CD4-positive, alpha-beta T cell treated with Interleukin-2 at 100 ng/mL for 4 hours (primary cell): ENCODE results near the gene HCFC1R1.

ENCODE experiments used
- DNase-seq: peaks from one replicate; pipeline ENCODE4 v3.0.0-alpha.2; 2020; ENCODE audit warnings: low spot score

HCFC1R1 gene

DNA sequence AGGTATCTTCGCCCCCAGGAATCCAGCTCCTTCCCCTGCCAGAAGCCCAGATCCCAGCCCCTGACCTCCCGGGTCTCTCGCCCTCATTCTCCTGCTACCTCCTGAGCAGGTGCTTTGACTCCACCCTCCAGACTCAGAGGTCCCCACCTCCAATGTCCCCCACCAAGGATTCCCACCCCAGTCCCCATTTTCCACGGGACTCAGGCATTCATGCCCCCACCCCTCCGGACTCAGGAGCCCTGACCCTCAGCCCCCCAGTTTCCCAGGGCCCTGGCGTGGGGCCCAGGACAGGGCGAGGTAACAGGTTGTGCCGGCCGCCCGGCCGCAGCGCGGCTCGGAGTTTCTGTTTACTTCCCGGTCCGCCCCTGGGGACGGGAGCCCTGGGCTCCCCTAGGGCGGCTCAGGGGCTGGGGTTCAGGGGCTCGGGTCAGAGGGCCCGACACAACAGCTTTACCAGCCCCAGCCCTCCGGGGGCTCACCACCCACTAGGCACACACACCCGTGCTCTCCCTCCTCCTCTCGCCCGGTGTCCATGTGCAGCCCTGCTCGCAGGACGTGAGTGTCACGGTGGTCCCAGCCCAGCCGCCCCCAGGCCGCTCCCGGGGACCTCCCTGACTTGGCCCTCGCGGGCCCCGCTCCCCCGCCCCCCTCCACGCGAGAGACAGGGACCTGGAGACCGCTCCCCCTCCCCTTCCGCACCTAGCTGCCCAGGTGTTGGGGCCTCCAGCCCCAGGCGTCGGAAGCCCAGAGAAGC lies 12.4 kb upstream of the HCFC1R1 start:
- no peak for DNase-seq

GRCh38 chr16:3035289-3035971 lies 11.7 kb upstream of the HCFC1R1 start:
- no peak for DNase-seq

DNA sequence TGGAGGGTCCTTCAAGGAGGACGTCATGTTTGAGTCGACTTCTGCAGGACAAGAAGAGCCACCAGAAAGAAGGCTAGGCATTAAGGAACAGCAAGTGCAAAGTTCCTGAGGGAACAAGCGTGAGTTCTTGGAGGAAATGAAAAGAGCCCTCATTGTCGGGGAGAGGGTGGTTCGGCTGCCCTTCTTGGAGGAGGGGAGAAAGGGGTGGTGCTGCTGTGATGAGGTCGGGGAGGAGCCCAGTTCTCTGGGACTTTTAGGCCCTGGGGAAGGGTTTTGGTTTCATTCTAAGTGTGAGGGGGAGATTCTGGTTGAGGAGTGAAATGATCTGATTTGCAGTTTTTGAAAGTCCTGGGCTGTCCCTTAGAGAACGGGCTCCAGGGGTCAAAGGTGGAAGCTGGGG lies 8.9 kb upstream of the HCFC1R1 start:
- no peak for DNase-seq

DNA sequence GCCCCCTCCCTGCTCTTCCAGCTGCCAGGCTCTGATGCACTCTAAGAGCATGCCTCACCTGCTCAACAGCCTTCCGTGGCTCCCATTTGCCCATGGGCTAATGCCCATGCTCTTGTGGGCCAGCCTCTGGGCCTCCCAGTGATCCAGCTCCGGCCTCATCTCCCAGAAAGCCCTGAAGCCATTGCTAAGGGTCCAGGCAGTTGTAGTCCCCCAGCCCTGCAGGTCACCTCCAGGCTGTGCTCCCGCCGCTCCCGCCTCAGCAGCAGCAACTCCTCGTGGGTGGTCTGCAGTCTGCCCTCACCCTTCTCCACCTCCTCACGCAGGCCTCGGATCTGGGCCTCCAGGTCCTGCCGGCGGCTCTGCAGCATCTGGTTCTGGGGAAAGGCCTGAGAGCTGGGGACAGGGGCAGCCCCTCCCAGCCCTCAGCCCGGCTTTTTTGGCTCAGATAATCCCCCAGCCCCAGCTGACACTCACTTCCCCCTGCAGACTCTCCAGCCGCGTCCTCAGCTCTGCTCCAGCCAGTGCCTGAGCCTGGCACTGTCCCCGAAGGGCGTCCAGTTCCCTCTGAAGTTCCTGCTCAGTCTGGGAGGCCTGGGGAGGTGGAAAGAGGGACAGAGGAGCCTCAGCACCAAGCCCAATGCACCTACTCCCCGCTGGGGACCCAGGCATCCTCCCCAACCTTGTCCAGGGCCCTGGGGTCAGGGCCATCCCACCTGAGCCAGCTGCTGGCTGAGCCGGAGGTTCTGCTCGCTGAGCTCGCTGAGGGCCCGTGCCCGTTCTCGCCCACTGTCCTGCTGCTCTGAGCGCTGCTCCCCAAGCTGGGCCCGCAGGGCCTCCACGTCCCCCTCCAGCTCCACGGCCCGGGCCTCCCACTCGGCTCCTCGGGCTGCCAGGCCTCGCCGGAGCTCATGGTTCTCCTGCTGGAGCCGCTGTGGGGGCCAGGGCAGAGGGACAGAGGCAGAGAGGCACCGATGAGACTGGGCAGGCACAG lies 6.8 kb upstream of the HCFC1R1 start:
- DNase-seq: no peak

DNA sequence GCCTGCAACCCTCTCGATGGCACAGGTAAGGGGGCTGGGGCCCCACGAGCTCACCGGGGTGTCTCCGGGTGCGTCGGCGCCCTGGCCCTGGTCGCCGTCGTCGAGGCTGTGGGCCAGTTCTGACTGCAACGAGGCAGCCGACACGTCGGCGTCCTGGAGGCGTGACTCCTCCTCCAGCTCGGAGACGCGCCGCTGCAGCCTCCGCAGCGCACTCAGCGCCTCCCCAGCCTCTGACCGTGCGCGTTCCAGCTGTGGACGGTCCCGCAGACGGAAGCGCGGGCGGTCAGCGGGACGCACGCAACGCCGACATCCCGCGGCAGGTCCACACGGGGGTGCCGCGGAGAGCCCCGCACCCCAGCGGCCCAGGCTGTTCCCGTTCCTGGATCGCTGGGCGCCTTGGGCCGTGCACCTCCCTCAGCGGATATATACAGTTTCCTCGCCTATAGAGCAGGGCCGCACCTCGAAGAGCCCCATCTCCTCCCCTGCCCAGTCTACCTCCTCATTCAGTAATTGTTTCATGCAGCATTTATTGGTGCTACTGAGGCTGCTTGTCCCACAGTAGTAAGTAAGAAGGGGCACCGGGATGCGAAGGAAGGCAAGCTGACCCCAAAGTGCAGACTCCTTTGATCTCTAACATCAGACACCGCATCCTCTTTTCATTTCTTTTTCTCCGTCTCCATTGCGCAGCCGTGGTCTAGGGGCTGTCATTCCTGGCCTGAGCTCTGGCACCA lies 5.9 kb upstream of the HCFC1R1 start:
- DNase-seq: peak; percentile 32

DNA sequence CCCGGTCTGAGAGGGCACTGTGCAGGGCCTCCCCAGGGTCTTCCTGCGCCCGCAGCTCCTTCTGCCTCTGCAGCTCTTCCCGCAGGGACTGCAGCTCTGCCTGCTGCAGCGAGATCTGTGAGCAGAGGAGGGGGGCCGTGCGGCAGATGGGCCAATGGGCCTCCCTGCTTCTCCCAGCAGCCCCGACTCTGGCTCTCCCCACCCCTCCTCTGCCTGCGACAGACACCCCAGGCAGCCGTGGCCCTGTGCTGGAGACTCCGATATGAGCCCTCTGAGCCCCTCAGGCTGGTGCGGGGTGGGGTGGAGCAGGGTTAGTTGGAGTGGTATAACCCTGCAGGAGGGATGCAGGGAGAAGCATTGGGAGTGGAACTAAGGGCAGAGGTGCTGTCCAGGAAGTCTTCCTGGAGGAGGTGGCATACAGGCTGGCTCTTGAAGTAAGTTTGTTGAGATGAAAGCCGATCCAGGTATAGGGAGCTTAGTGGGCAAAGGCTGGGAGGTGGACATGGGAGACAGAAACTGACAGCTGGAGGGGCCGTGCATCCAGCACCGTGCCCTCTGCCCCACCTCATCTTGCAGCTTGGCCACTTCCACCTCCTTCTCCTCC lies 5.1 kb upstream of the HCFC1R1 start:
- DNase-seq: no peak

GRCh38 chr16:3027983-3028715 lies 4.4 kb upstream of the HCFC1R1 start:
- peak; percentile 88 for DNase-seq

DNA sequence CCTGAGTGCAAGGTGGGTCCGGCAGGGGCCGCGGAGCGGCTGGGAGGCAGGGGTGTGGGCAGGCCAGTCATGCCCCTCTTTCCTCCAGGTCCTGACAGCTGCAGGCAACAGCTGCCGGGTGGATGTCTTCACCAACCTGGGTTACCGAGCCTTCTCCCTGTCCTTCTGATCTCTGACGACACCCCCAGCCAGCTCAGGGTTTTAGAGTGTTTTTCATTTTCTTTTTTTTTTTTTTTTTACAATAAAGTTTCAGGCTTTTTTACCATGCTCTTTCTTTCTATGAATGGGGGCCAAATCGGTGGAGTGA lies 3.7 kb upstream of the HCFC1R1 start:
- DNase-seq: no peak

- DNase-seq: no peak
Observed at GRCh38 chr16:3026609-3027488, 3.1 kb upstream of the HCFC1R1 start.

- no peak for DNase-seq
Observed at GRCh38 chr16:3026003-3026378, 2.2 kb upstream of the HCFC1R1 start.

DNA sequence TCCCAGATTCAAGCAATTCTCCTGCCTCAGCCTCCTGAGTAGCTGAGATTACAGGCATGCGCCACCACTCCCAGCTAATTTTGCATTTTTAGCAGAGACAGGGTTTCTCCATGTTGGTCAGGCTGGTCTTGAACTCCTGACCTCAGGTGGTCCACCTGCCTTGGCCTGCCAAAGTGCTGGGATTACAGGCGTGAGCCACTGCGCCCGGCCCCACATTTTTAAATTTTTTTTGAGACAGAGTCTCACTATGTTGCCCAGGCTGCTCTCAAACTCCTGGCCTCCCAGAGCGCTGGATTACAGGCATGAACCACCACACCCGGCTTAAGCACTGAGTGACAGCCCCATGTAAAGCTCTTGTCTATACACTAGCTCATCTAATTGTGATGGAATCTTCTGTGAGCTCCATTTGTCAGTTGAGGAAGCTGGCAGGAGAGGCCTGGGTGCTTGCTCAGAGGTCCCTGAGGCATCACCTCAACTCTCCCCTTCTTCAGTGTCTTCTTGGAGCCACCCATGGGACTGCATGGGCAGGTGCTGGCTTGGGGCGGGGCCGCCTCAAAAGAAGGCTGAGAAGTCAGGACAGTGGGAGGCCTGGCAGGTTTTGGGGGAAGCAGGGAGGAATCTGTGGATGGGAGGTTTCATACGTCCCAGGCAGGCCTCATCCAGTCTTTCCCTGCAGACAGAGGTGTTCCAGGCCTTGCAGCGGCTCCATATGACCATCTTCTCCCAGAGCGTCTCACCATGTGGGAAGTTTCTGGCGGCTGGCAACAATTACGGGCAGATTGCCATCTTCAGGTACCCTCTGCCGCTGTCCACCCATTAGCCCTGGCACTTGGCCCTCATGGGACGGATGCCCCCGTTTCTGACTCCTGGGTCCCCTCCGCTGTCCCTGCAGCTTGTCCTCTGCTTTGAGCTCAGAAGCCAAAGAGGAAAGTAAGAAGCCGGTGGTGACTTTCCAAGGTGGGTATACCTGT lies 1.6 kb upstream of the HCFC1R1 start:
- no peak for DNase-seq

- DNase-seq: no peak
Observed at GRCh38 chr16:3023415-3023668, 400 bp downstream of the HCFC1R1 start.

GRCh38 chr16:3022684-3023414 lies 893 bp downstream of the HCFC1R1 start:
- peak; percentile 11 for DNase-seq

DNA sequence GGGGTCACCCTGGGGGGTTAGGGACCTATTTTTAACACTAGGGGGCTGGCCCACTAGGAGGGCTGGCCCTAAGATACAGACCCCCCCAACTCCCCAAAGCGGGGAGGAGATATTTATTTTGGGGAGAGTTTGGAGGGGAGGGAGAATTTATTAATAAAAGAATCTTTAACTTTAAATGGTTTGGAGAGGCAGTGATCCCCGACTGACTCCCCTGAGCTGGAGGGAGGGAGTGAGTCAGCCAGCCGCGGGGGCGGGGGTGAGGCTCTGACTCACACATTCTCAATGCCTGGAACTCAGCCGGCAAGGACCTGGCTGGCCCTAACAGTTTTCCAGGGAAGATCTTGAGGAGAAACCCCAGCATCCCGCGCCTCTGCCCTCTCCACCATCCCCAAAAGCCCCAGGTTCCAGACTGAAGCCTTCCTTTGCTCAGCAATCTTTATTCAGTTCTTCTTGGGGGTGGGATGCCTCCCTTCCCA lies 1.5 kb downstream of the HCFC1R1 start:
- peak; percentile 89 for DNase-seq

GRCh38 chr16:3021449-3022207 lies 2.1 kb downstream of the HCFC1R1 start:
- peak; percentile 87 for DNase-seq

- DNase-seq: peak; percentile 80
Observed at GRCh38 chr16:3020604-3021448, 2.9 kb downstream of the HCFC1R1 start.

- DNase-seq: peak; percentile 66
Observed at GRCh38 chr16:3020247-3020603, 3.5 kb downstream of the HCFC1R1 start, which contains the start of gene TNFRSF12A. TSS of gene TNFRSF12A (plus strand) at chr16:3020368. CDS start at chr16:3020398, 30 bp downstream.
